K562 (cell line): ENCODE results near the gene CCDC144A. TPM values are rescaled to one million over a fixed set of nuclear protein-coding genes. Genes with fewer than 3 reads are reported as not detected.
A peak's percentile ranks its signal among the peaks of the same experiment; 100 is the strongest.
"Not testable (repeated sequence)": the region's sequence is repeated elsewhere in the genome, so short reads cannot be mapped to it uniquely, and the experiment has no call there.

Experiments
- ATAC-seq: fragments of 200-7000 bp; cut with Tn5 transposase; 3 replicates; pipeline ENCODE4 v1.9.1; 2020; ENCODE audit warnings: moderate library complexity
- BruUV-seq: library from RNA; stranded (reverse); fragments of 400-500 nt; replicated peaks from 2 replicates; lab custom pipeline; 2021; lab: Mats Ljungman, UMichigan
- CTCF ChIA-PET: fragments of 300-600 bp; formaldehyde crosslinking; extraction: SDS; loops from one replicate; lab custom pipeline; 2021; ENCODE audit warnings: low intra/inter-chr PET ratio; lab: Yijun Ruan, JAX
- POLR2A ChIA-PET: fragments of 300-600, 350-650 bp; sonication (Branson Sonifier 250); formaldehyde crosslinking; extraction: SDS; loops from one replicate; lab custom pipeline; 2021; ENCODE audit warnings: antibody characterized with exemption, inconsistent platforms; lab: Yijun Ruan, JAX
- DNase-seq, 4 experiments: peaks; one replicate each; pipeline versions ENCODE4 v3.0.0 to v3.0.0-alpha.2; 2011 to 2018; ENCODE audit warnings: low spot score in 3 of 4, mixed read lengths in 3 of 4; ENCODE audit errors: extremely low read depth in 1 of 4
- FAIRE-seq: peaks from 2 replicates; lab custom pipeline; 2011; peaks lifted over from hg19 to GRCh38; lab: Jason Lieb, UNC
- H2AFZ ChIP-seq: 2 replicates; pipeline ENCODE4 v1.6.0; 2011; ENCODE audit warnings: low read depth, low read length, control low read depth, inconsistent platforms
- H3K27ac ChIP-seq: fragments of 200-600 bp; 3 replicates; pipeline ENCODE4 v1.8.0; 2011; ENCODE audit warnings: low read depth, mild to moderate bottlenecking, control low read depth, inconsistent platforms, low read length, moderate library complexity, mixed read lengths; ENCODE audit errors: extremely low read depth
- H3K27me3 ChIP-seq, 2 experiments: fragments of 300-600 bp in 1 of 2; 2 replicates in 1 of 2; 3 replicates in 1 of 2; pipeline versions ENCODE4 v1.6.0 to v1.8.0; 2011; ENCODE audit warnings: inconsistent platforms in 2 of 2, low read length in 2 of 2, mild to moderate bottlenecking in 1 of 2, mixed read lengths in 1 of 2, moderate library complexity in 1 of 2; ENCODE audit not compliant: control insufficient read depth in 2 of 2, insufficient read depth in 2 of 2
- H3K36me3 ChIP-seq: fragments of 300-600 bp; 3 replicates; pipeline ENCODE4 v1.8.0; 2011; ENCODE audit warnings: mild to moderate bottlenecking, low read length, inconsistent platforms; ENCODE audit not compliant: control insufficient read depth, insufficient read depth
- H3K4me1 ChIP-seq, 2 experiments: fragments of 200-600 bp in 1 of 2; replicated peaks in 1 of 2; 2 replicates in 1 of 2; 3 replicates in 1 of 2; pipeline versions ENCODE4 v1.5.1 to v1.8.0; 2011; ENCODE audit warnings: inconsistent platforms in 2 of 2, low read length in 2 of 2, mild to moderate bottlenecking in 1 of 2, mixed read lengths in 1 of 2, moderate library complexity in 1 of 2; ENCODE audit not compliant: control insufficient read depth in 2 of 2, insufficient read depth in 2 of 2
- H3K4me2 ChIP-seq: 2 replicates; pipeline ENCODE4 v1.6.1; 2011; ENCODE audit warnings: low read length, control low read depth, inconsistent platforms, mixed read lengths; ENCODE audit not compliant: insufficient read depth
- H3K4me3 ChIP-seq: fragments of 200-600 bp; sonication (generic), shearing (Covaris generic); 2 replicates; pipeline ENCODE4 v1.5.1; 2016; ENCODE audit warnings: control low read depth, inconsistent platforms
- H3K79me2 ChIP-seq: fragments of 200-600 bp; 3 replicates; pipeline ENCODE4 v1.8.0; 2011; ENCODE audit warnings: low read length, inconsistent platforms; ENCODE audit not compliant: control insufficient read depth, insufficient read depth
- H3K9ac ChIP-seq, 2 experiments: 2 replicates each; pipeline versions ENCODE4 v1.6.0 to v1.6.1; 2011; ENCODE audit warnings: low read depth in 2 of 2, low read length in 2 of 2, control low read depth in 1 of 2, inconsistent platforms in 1 of 2, mild to moderate bottlenecking in 1 of 2, mixed read lengths in 1 of 2; ENCODE audit not compliant: insufficient read depth in 1 of 2
- H3K9me1 ChIP-seq: one replicate; pipeline ENCODE4 v1.6.0; 2011; ENCODE audit warnings: inconsistent platforms, mild to moderate bottlenecking, low read length, moderate library complexity; ENCODE audit not compliant: control insufficient read depth, insufficient read depth
- H3K9me3 ChIP-seq: replicated peaks from 2 replicates; pipeline ENCODE4 v1.5.1; 2011; ENCODE audit warnings: low read depth, low read length, inconsistent platforms; ENCODE audit not compliant: control insufficient read depth, insufficient read depth
- H4K20me1 ChIP-seq: replicated peaks from 2 replicates; pipeline ENCODE4 v1.6.1; 2011; ENCODE audit warnings: low read length, inconsistent platforms, mixed read lengths; ENCODE audit not compliant: control insufficient read depth, insufficient read depth
- EP400 ChIP-seq: fragments of 450-650 bp; IDR thresholded peaks from 2 replicates; pipeline ENCODE4 v1.6.1; 2017; ENCODE audit warnings: antibody characterized with exemption, mild to moderate bottlenecking, moderate library complexity
- WGBS: fragments of 100-300 bp; shearing (Covaris generic); methylation state at CpG from one replicate; pipeline ENCODE4 v1.1.6; 2016; ENCODE audit warnings: low coverage, mixed read lengths; ENCODE audit not compliant: insufficient coverage; ENCODE audit errors: missing lambda C conversion rate; 5-methylcytosine and 5-hydroxymethylcytosine counted together
- in situ Hi-C: fragments of 300-500 bp; cut with MboI; formaldehyde crosslinking; loops from 4 replicates; pipeline ENCODE4 v1.15.0; 2018; ENCODE audit warnings: inconsistent platforms, mixed read lengths
- intact Hi-C: fragments of 100-400 bp; cut with micrococcal nuclease; formaldehyde crosslinking; loops from 2 replicates; pipeline ENCODE4 v1.14.2; 2022
- polyA plus RNA-seq, 8 experiments: library from polyadenylated mRNA; depleted of rRNA in 4 of 8; stranded (reverse) in 5 of 8; unstranded in 3 of 8; fragments of >200 nt; fragmentation: Nextera tagmentation in 2 of 8; fragmentation: Illumina TruSeq in 1 of 8; extraction: Ambion mirVana in 2 of 8; extraction: Trizol in 1 of 8; gene quantifications; 2 replicates each; pipeline versions ENCODE4 v1.2.1 to v1.2.3, GENCODE V29; 2011 to 2014; ENCODE audit warnings: inconsistent platforms in 1 of 8, missing spikeins in 1 of 8
- total RNA-seq, 7 experiments: library from RNA; depleted of rRNA in 6 of 7; stranded (reverse); fragments of >200 nt in 6 of 7; fragmentation: Illumina TruSeq in 2 of 7; extraction: Trizol in 2 of 7; gene quantifications; 2 replicates each; pipeline versions ENCODE4 v1.2.1 to v1.2.3, GENCODE V29; 2011 to 2021; ENCODE audit warnings: low replicate concordance in 1 of 7
- TF ChIP-seq, protein P1 (sequence below), 2 experiments: fragments of 450-650 bp; conservative IDR thresholded peaks; 2 replicates each; pipeline ENCODE4 v1.6.1; 2017; ENCODE audit warnings: mild to moderate bottlenecking in 2 of 2, moderate library complexity in 2 of 2

The CCDC144A gene
- total and polyA plus RNA-seq, 9 of the 15 experiments (the other 6 are each of a cell fraction or from before 2014, with no cell fraction given) = 0.03 to 0.76 (median 0.36) TPM

GRCh38 chr17:16794215-16794614 lies 104.2 kb downstream of the CCDC144A start (continued):
- TF ChIP-seq, protein P1, sequence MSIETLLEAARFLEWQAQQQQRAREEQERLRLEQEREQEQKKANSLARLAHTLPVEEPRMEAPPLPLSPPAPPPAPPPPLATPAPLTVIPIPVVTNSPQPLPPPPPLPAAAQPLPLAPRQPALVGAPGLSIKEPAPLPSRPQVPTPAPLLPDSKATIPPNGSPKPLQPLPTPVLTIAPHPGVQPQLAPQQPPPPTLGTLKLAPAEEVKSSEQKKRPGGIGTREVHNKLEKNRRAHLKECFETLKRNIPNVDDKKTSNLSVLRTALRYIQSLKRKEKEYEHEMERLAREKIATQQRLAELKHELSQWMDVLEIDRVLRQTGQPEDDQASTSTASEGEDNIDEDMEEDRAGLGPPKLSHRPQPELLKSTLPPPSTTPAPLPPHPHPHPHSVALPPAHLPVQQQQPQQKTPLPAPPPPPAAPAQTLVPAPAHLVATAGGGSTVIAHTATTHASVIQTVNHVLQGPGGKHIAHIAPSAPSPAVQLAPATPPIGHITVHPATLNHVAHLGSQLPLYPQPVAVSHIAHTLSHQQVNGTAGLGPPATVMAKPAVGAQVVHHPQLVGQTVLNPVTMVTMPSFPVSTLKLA (conservative IDR thresholded peaks at IDR 0.05) = peak; percentile 36 to 51; a peak in 1 of 4 replicates
- peak; percentile 32; the same call in 1 of the 2 replicates for TF ChIP-seq EP400

DNA sequence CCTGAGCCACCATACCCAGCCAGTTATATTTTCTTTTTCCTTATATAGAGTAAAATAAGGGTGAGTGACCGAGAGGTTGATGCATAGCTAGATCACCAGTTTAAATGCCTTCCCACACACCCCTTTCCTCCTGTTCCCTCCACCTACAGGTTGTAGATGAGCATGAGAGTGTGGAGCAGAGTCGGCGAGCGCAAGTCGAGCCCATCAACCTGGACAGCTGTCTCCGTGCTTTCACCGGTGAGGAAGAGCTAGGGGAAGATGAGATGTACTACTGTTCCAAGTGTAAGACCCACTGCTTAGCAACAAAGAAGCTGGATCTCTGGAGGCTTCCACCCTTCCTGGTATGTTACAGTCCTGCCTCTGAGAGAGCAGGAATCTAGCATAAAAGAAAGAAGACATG lies 105.9 kb downstream of the CCDC144A start:
- H3K36me3 ChIP-seq, H3K4me2 ChIP-seq, ATAC-seq, BruUV-seq, FAIRE-seq, H3K4me1 ChIP-seq, H3K4me3 ChIP-seq, H3K9ac ChIP-seq, H3K9me3 ChIP-seq, in situ Hi-C loops, H2AFZ ChIP-seq, H3K79me2 ChIP-seq, intact Hi-C loops, DNase-seq, POLR2A ChIA-PET, CTCF ChIA-PET, H3K27ac ChIP-seq, H3K9me1 ChIP-seq, H3K27me3 ChIP-seq, H4K20me1 ChIP-seq: not testable (repeated sequence)
- WGBS = 37% methylated on average over 6 of the region's 7 CpGs

- H3K9me1 ChIP-seq, H3K4me1 ChIP-seq, H4K20me1 ChIP-seq, in situ Hi-C loops, H2AFZ ChIP-seq, H3K27me3 ChIP-seq, ATAC-seq, H3K9ac ChIP-seq, H3K4me3 ChIP-seq, H3K36me3 ChIP-seq, DNase-seq, H3K4me2 ChIP-seq, H3K9me3 ChIP-seq, BruUV-seq, intact Hi-C loops, H3K79me2 ChIP-seq, POLR2A ChIA-PET, H3K27ac ChIP-seq, CTCF ChIA-PET, FAIRE-seq: not testable (repeated sequence)
- WGBS = 0% methylated on average over 5 of the region's 5 CpGs
Observed at GRCh38 chr17:16804851-16805250, 114.8 kb downstream of the CCDC144A start.
